GM23338 (cell line): ENCODE results near the gene PAK1. TPM values are rescaled to one million over a fixed set of nuclear protein-coding genes. Genes with fewer than 3 reads are reported as not detected.
A peak's percentile ranks its signal among the peaks of the same experiment; 100 is the strongest.

Experiments
- ATAC-seq: fragments of 200-7000 bp; cut with Tn5 transposase; 3 replicates; pipeline ENCODE4 v1.9.1; 2020
- DNase-seq: peaks from one replicate; pipeline ENCODE4 v3.0.0-alpha.2; 2015; ENCODE audit warnings: low spot score
- H2AFZ ChIP-seq: fragments of 200-600 bp; sonication (generic); 2 replicates; pipeline ENCODE4 v1.8.0; 2016; ENCODE audit warnings: antibody characterized with exemption, mild to moderate bottlenecking, moderate library complexity
- H3F3A ChIP-seq: fragments of 200-600 bp; sonication (generic); replicated peaks from 2 replicates; pipeline ENCODE4 v1.8.0; 2017; ENCODE audit warnings: antibody characterized with exemption, mixed run types, low read depth
- H3K27ac ChIP-seq: fragments of 200-600 bp; sonication (generic); 2 replicates; pipeline ENCODE4 v1.6.1; 2016; ENCODE audit warnings: low read depth
- H3K27me3 ChIP-seq: fragments of 200-600 bp; sonication (generic); 2 replicates; pipeline ENCODE4 v1.8.0; 2016; ENCODE audit warnings: mild to moderate bottlenecking, mixed run types, moderate library complexity; ENCODE audit not compliant: insufficient read depth
- H3K36me3 ChIP-seq: fragments of 200-600 bp; sonication (generic); 2 replicates; pipeline ENCODE4 v1.8.0; 2016; ENCODE audit warnings: mild to moderate bottlenecking; ENCODE audit not compliant: insufficient read depth
- H3K4me1 ChIP-seq: fragments of 200-600 bp; sonication (generic); 2 replicates; pipeline ENCODE4 v1.8.0; 2016; ENCODE audit warnings: mild to moderate bottlenecking, moderate library complexity; ENCODE audit not compliant: insufficient read depth
- H3K4me2 ChIP-seq: fragments of 200-600 bp; sonication (generic); 2 replicates; pipeline ENCODE4 v1.7.1; 2017; ENCODE audit warnings: mixed run types
- H3K4me3 ChIP-seq: fragments of 200-600 bp; sonication (generic); 2 replicates; pipeline ENCODE4 v1.6.1; 2016; ENCODE audit warnings: mixed run types
- H3K79me2 ChIP-seq: fragments of 200-600 bp; sonication (generic); replicated peaks from 2 replicates; pipeline ENCODE4 v1.8.0; 2017; ENCODE audit warnings: mild to moderate bottlenecking; ENCODE audit not compliant: insufficient read depth
- H3K9me2 ChIP-seq: fragments of 200-600 bp; sonication (generic); 2 replicates; pipeline ENCODE4 v1.8.0; 2017; ENCODE audit not compliant: insufficient read depth
- H4K20me1 ChIP-seq: fragments of 200-600 bp; sonication (generic); replicated peaks from 2 replicates; pipeline ENCODE4 v1.8.0; 2017; ENCODE audit warnings: mild to moderate bottlenecking; ENCODE audit not compliant: insufficient read depth
- H3K27ac Mint-ChIP-seq: 2 replicates; pipeline ENCODE4 v1.8.0; 2020; ENCODE audit warnings: inconsistent platforms, mild to moderate bottlenecking, moderate library complexity, mixed read lengths
- H3K27me3 Mint-ChIP-seq: 3 replicates; pipeline ENCODE4 v1.8.0; 2022; ENCODE audit warnings: low read depth, mild to moderate bottlenecking, moderate library complexity, mixed read lengths, inconsistent platforms; ENCODE audit not compliant: insufficient read depth, poor library complexity
- H3K36me3 Mint-ChIP-seq: 3 replicates; pipeline ENCODE4 v1.8.0; 2021; ENCODE audit warnings: low read depth, mild to moderate bottlenecking, inconsistent platforms, moderate library complexity, mixed read lengths
- H3K4me1 Mint-ChIP-seq: 3 replicates; pipeline ENCODE4 v1.8.0; 2020; ENCODE audit warnings: mild to moderate bottlenecking, inconsistent platforms, mixed read lengths
- H3K4me3 Mint-ChIP-seq: 3 replicates; pipeline ENCODE4 v1.8.0; 2021; ENCODE audit warnings: moderate library complexity, mild to moderate bottlenecking, inconsistent platforms, mixed read lengths
- H3K9me3 Mint-ChIP-seq: 3 replicates; pipeline ENCODE4 v1.8.0; 2020; ENCODE audit warnings: moderate library complexity, mild to moderate bottlenecking, inconsistent platforms, mixed read lengths
- CREB1 ChIP-seq: fragments of 250-450 bp; sonication (Bioruptor Pico); IDR thresholded peaks from 2 replicates; pipeline ENCODE4 v1.5.0; 2020; ENCODE audit warnings: low read depth, mild to moderate bottlenecking, moderate library complexity
- CTCF ChIP-seq, 2 experiments: fragments of 200-600 bp in 1 of 2; sonication (generic) in 1 of 2; conservative IDR thresholded peaks; 2 replicates each; pipeline versions ENCODE4 v1.5.1 to v1.6.1; 2016 to 2017; ENCODE audit warnings: antibody characterized with exemption in 2 of 2, low read depth in 2 of 2, mild to moderate bottlenecking in 2 of 2, moderate library complexity in 1 of 2
- EZH2phosphoT487 ChIP-seq: fragments of 200-600 bp; sonication (generic); IDR thresholded peaks from one replicate; pipeline ENCODE4 v1.8.1; 2018; ENCODE audit warnings: antibody characterized with exemption; ENCODE audit not compliant: unreplicated experiment
- REST ChIP-seq: IDR thresholded peaks from one replicate; pipeline ENCODE4 v1.6.1; 2018; ENCODE audit warnings: antibody characterized with exemption; ENCODE audit not compliant: unreplicated experiment
- ZNF331 ChIP-seq: fragments of 250-450 bp; sonication (Bioruptor Pico); IDR thresholded peaks from 2 replicates; pipeline ENCODE4 v1.5.0; 2020; ENCODE audit warnings: low read depth, mild to moderate bottlenecking, moderate library complexity
- polyA plus RNA-seq: library from polyadenylated mRNA; unstranded; fragments of >200 nt; fragmentation: Nextera tagmentation; extraction: Ambion mirVana; gene quantifications from 2 replicates; pipeline ENCODE4 v1.2.1, GENCODE V29; 2016
- total RNA-seq: library from RNA; depleted of rRNA; stranded (reverse); fragments of >200 nt; shearing (Covaris generic); gene quantifications from 2 replicates; pipeline ENCODE4 v1.2.3, GENCODE V29; 2014
- TF ChIP-seq, protein P1 (sequence below): fragments of 250-450 bp; sonication (Bioruptor Pico); IDR thresholded peaks from 2 replicates; pipeline ENCODE4 v1.5.0; 2020; ENCODE audit warnings: mild to moderate bottlenecking, moderate library complexity

The PAK1 gene
- total and polyA plus RNA-seq, 2 experiments from 2014 or later = 102 to 175 TPM

DNA sequence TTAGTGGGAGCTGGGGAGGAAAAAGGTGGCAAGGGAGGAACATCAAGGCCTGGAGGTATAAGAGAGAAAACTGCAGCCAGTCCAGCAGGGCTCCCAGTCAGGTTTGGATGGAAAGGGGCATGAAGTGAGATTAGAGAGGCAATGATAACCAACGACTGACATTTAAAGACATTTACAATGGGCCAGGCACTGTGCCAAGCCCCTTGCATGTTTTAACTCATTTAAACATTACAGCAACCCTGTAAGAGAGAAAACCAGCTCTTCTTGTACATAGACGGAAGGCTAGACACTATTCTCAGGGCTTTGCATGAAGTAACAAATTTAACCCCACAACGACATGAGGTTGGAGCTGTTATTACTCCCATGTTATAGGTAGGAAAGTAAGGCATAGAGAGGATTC is 32.1 kb upstream of the PAK1 start:
- peaks cover 8% of the 10 kb centered on the region; the same call in 1 of the 2 replicates for H3K4me1 ChIP-seq
- Mint-ChIP-seq H3K27me3 (no peaks in the 10 kb centered on the region), H3K4me1 (peaks cover 16% of the 10 kb centered on the region), H3K36me3 (no peaks in the 10 kb centered on the region), H3K9me3 (no peaks in the 10 kb centered on the region), H3K27ac (no peak overlapping the region), H3K4me3 (no peak overlapping the region)
- H3K36me3 ChIP-seq = no peaks in the 10 kb centered on the region
- no peak overlapping the region for H3K4me3 ChIP-seq
- H3K4me2 ChIP-seq = no peak overlapping the region
- TF ChIP-seq EZH2phosphoT487 = no peak
- TF ChIP-seq REST = no peak
- no peaks in the 10 kb centered on the region for H3F3A ChIP-seq
- H3K27ac ChIP-seq = no peak overlapping the region
- ATAC-seq = no peak
- DNase-seq = no peak
- H3K9me2 ChIP-seq = no peaks in the 10 kb centered on the region
- 0 out of 2 replicates have a peak overlapping the region, but pooled peaks have one; percentile 24 for H2AFZ ChIP-seq
- no peaks in the 10 kb centered on the region for H4K20me1 ChIP-seq
- H3K27me3 ChIP-seq = no peaks in the 10 kb centered on the region
- no peaks in the 10 kb centered on the region for H3K79me2 ChIP-seq

- Histone ChIP-seq H3K4me1 (peaks cover 6% of the 10 kb centered on the region; the same call in 1 of the 2 replicates), H3K36me3 (no peaks in the 10 kb centered on the region), H3K4me3 (no peak overlapping the region), H4K20me1 (no peaks in the 10 kb centered on the region), H2AFZ (peak overlapping the region; percentile 58), H3K27me3 (no peaks in the 10 kb centered on the region), H3K27ac (no peak overlapping the region), H3K9me2 (no peaks in the 10 kb centered on the region), H3K4me2 (no peak overlapping the region), H3K79me2 (no peaks in the 10 kb centered on the region), H3F3A (no peaks in the 10 kb centered on the region)
- no peak for ATAC-seq
- Mint-ChIP-seq H3K27ac (no peak overlapping the region), H3K36me3 (no peaks in the 10 kb centered on the region), H3K4me1 (peaks cover 16% of the 10 kb centered on the region), H3K27me3 (no peaks in the 10 kb centered on the region), H3K4me3 (no peak overlapping the region), H3K9me3 (no peaks in the 10 kb centered on the region)
- no peak for DNase-seq
- TF ChIP-seq ZNF331 (CRISPR knock-in tag) (no peak), REST (no peak), CREB1 (CRISPR knock-in tag) (no peak), CTCF (conservative IDR thresholded peaks at IDR 0.05; ENCODE audit: low read depth in 2 of 2) (no peak)
- TF ChIP-seq, protein P1, sequence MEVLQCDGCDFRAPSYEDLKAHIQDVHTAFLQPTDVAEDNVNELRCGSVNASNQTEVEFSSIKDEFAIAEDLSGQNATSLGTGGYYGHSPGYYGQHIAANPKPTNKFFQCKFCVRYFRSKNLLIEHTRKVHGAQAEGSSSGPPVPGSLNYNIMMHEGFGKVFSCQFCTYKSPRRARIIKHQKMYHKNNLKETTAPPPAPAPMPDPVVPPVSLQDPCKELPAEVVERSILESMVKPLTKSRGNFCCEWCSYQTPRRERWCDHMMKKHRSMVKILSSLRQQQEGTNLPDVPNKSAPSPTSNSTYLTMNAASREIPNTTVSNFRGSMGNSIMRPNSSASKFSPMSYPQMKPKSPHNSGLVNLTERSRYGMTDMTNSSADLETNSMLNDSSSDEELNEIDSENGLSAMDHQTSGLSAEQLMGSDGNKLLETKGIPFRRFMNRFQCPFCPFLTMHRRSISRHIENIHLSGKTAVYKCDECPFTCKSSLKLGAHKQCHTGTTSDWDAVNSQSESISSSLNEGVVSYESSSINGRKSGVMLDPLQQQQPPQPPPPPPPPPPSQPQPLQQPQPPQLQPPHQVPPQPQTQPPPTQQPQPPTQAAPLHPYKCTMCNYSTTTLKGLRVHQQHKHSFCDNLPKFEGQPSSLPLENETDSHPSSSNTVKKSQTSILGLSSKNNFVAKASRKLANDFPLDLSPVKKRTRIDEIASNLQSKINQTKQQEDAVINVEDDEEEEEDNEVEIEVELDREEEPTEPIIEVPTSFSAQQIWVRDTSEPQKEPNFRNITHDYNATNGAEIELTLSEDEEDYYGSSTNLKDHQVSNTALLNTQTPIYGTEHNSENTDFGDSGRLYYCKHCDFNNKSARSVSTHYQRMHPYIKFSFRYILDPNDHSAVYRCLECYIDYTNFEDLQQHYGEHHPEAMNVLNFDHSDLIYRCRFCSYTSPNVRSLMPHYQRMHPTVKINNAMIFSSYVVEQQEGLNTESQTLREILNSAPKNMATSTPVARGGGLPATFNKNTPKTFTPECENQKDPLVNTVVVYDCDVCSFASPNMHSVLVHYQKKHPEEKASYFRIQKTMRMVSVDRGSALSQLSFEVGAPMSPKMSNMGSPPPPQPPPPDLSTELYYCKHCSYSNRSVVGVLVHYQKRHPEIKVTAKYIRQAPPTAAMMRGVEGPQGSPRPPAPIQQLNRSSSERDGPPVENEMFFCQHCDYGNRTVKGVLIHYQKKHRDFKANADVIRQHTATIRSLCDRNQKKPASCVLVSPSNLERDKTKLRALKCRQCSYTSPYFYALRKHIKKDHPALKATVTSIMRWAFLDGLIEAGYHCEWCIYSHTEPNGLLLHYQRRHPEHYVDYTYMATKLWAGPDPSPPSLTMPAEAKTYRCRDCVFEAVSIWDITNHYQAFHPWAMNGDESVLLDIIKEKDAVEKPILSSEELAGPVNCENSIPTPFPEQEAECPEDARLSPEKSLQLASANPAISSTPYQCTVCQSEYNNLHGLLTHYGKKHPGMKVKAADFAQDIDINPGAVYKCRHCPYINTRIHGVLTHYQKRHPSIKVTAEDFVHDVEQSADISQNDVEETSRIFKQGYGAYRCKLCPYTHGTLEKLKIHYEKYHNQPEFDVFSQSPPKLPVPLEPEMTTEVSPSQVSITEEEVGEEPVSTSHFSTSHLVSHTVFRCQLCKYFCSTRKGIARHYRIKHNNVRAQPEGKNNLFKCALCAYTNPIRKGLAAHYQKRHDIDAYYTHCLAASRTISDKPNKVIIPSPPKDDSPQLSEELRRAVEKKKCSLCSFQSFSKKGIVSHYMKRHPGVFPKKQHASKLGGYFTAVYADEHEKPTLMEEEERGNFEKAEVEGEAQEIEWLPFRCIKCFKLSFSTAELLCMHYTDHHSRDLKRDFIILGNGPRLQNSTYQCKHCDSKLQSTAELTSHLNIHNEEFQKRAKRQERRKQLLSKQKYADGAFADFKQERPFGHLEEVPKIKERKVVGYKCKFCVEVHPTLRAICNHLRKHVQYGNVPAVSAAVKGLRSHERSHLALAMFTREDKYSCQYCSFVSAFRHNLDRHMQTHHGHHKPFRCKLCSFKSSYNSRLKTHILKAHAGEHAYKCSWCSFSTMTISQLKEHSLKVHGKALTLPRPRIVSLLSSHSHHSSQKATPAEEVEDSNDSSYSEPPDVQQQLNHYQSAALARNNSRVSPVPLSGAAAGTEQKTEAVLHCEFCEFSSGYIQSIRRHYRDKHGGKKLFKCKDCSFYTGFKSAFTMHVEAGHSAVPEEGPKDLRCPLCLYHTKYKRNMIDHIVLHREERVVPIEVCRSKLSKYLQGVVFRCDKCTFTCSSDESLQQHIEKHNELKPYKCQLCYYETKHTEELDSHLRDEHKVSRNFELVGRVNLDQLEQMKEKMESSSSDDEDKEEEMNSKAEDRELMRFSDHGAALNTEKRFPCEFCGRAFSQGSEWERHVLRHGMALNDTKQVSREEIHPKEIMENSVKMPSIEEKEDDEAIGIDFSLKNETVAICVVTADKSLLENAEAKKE (CRISPR knock-in tag) = no peak
These were observed 29.1 kb upstream of the PAK1 start for GRCh38 chr11:77503006-77503405.
